Neutrophil (primary cell): ENCODE measurements around the gene RHEX.

Experiments
- H3K27ac ChIP-seq: fragments of 200-600 bp; sonication (generic); 2 replicates; pipeline ENCODE4 v1.5.1; 2016; ENCODE audit warnings: mild to moderate bottlenecking, moderate library complexity
- H3K27me3 ChIP-seq: fragments of 200-600 bp; sonication (generic); 2 replicates; pipeline ENCODE4 v1.6.0; 2016; ENCODE audit warnings: mild to moderate bottlenecking
- H3K36me3 ChIP-seq: fragments of 200-600 bp; sonication (generic); 2 replicates; pipeline ENCODE4 v1.5.1; 2017
- H3K4me1 ChIP-seq, 2 experiments: fragments of 200-600 bp in 1 of 2; sonication (generic) in 1 of 2; 1 replicate in 1 of 2; 2 replicates in 1 of 2; pipeline versions ENCODE4 v1.5.1 to v1.6.1; 2013 to 2016; ENCODE audit warnings: low read depth in 1 of 2, low read length in 1 of 2, mild to moderate bottlenecking in 1 of 2, moderate library complexity in 1 of 2; ENCODE audit not compliant: control insufficient read depth in 1 of 2, insufficient read depth in 1 of 2
- H3K4me3 ChIP-seq, 2 experiments: fragments of 200-600 bp in 1 of 2; sonication (generic) in 1 of 2; 1 replicate in 1 of 2; 2 replicates in 1 of 2; pipeline ENCODE4 v1.5.1; 2013 to 2016; ENCODE audit warnings: low read depth in 1 of 2, low read length in 1 of 2, mild to moderate bottlenecking in 1 of 2, moderate library complexity in 1 of 2
- H3K9me3 ChIP-seq: fragments of 200-600 bp; sonication (generic); 2 replicates; pipeline ENCODE4 v1.5.1; 2016
- TF ChIP-seq, protein P1 (sequence below): fragments of 200-600 bp; sonication (generic); IDR thresholded peaks from 2 replicates; pipeline ENCODE4 v1.5.1; 2016; ENCODE audit warnings: antibody characterized with exemption

Gene RHEX

DNA sequence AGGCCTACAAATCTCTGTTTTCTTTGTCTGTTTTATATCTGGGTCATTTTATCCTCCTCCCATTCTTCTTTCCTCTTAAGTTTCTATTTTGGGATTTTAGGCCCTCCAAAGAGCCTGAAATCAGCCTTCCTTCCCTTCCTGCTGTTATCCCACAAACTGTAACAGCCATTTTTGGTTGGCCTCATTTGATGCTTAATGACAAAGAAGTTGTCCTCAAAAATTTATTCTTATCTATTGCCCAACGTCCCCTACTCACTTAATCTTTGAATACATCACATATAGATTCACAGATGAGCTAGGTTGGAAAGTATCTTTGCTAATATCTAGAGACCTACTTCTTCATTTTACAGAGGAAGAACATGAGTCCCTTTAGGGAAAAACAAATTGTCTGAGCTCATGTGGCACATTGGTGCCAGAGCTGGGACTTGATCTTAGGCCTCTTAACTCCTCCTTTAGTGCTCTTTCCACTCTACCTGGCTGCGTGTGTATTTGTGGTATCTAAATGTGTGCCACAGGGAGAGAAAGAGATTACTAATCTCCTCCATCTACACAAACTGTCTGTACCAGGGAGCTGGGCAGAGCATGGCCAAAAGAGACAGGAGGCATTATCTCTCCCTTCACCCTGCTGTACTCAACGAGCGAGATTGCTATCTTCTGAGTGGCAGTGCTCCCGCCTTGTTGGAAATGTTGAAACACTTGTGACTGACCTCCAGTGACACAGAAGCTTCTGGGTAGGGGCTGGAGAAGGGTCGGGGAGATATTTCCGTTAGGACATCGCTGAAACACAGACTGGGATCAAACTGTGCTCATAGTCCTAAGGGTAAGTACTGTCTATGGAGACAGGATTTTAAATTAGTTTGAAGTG is 30.1 kb downstream of the RHEX start:
- Histone ChIP-seq H3K4me3 (no peak overlapping the region), H3K27me3 (no peaks in the 10 kb centered on the region), H3K9me3 (no peaks in the 10 kb centered on the region), H3K36me3 (no peaks in the 10 kb centered on the region), H3K27ac (no peak overlapping the region), H3K4me1 (no peaks in the 10 kb centered on the region)
- TF ChIP-seq, protein P1, sequence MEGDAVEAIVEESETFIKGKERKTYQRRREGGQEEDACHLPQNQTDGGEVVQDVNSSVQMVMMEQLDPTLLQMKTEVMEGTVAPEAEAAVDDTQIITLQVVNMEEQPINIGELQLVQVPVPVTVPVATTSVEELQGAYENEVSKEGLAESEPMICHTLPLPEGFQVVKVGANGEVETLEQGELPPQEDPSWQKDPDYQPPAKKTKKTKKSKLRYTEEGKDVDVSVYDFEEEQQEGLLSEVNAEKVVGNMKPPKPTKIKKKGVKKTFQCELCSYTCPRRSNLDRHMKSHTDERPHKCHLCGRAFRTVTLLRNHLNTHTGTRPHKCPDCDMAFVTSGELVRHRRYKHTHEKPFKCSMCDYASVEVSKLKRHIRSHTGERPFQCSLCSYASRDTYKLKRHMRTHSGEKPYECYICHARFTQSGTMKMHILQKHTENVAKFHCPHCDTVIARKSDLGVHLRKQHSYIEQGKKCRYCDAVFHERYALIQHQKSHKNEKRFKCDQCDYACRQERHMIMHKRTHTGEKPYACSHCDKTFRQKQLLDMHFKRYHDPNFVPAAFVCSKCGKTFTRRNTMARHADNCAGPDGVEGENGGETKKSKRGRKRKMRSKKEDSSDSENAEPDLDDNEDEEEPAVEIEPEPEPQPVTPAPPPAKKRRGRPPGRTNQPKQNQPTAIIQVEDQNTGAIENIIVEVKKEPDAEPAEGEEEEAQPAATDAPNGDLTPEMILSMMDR, result no peak

DNA sequence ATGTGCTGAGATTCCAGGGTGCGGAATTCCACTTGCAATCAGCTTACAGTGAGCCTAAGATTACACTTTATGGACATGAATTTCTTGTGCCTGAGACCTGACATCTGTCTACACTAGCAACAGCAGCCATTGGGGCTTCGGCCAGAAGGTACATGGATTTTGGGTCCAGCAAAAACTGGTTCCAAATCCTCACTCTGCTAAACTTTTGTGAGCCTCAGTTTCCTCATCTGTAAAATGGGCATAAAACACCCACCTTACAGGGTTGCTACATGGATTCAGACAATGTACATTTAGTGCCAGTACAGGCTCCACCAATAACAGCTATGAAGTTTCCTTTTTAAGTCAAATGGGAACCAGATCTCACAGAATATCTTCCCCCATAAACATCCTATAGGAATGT is 30.8 kb downstream of the RHEX start:
- Histone ChIP-seq H3K27me3 (no peaks in the 10 kb centered on the region), H3K4me1 (no peaks in the 10 kb centered on the region), H3K36me3 (no peaks in the 10 kb centered on the region), H3K9me3 (no peaks in the 10 kb centered on the region), H3K4me3 (no peak overlapping the region), H3K27ac (no peak overlapping the region)
- TF ChIP-seq, protein P1, result no peak

DNA sequence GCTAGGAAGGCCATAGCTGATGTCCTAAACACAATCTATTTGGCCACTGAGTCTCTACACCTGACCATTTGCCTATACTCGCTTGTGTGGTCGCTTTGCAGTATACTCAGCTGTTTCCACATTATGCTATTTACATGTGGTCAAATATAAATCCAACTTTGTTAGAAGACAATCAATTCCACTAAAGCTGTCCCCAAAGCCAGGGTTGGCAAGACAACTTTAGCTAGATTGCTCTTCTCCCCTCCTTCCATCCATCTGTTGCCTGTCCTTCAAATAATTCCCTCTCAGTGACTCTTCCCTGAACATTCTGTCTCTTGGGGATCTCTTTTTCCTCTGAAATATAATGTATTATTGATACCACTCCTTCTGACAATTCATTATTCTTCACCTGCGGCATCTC is 34.1 kb downstream of the RHEX start:
- Histone ChIP-seq H3K4me3 (no peak overlapping the region), H3K36me3 (no peaks in the 10 kb centered on the region), H3K4me1 (no peaks in the 10 kb centered on the region), H3K9me3 (no peaks in the 10 kb centered on the region), H3K27ac (no peak overlapping the region), H3K27me3 (no peaks in the 10 kb centered on the region)
- TF ChIP-seq, protein P1, result no peak

DNA sequence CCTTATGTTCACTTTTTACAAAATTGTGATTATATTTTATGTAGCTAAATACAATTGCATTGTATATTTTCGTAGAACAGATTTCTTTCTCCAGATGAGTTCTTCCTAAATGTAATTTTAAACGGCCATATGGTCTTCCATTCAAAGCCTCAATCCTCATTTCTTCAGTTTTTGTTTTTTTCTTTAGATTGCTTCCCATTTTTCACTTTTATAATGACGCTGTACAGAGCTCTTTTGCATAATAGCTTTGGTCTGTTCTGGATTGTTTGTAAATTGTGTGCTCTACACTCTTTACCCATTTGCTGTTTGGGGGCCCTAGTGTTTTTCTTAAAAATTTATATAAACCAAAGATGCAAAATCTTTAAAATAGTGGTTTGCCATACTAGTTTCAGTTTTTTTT is 36.4 kb downstream of the RHEX start:
- TF ChIP-seq, protein P1, result no peak
- H3K9me3 ChIP-seq, result no peaks in the 10 kb centered on the region

DNA sequence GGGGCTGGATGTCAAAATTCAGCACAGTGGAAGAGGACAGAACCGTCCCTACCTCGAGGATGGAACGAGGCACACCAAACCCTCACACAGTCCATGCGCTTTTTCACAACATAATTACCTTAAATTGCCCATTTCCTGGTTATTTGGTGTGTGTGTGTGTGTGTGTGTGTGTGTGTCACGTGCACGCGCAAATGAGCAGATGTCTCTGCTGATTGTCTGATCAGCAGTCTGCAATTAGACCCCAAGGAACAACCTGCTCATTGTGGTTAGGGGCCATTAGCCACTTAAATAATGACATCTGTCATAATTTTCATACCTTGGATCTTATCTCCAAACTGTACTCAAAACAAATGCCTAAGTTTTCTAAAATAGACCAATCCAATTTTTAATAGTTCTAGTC is 41.1 kb downstream of the RHEX start:
- Histone ChIP-seq H3K4me1 (peaks cover 19% of the 10 kb centered on the region in 2 experiments), H3K9me3 (no peaks in the 10 kb centered on the region), H3K27ac (no peak overlapping the region), H3K27me3 (peaks cover 3% of the 10 kb centered on the region), H3K36me3 (no peaks in the 10 kb centered on the region), H3K4me3 (no peak overlapping the region)
- TF ChIP-seq, protein P1, result no peak

More for the DNA sequence above, 36.4 kb downstream of the RHEX start:
- H3K27me3 ChIP-seq, result peaks cover 3% of the 10 kb centered on the region
- no peak overlapping the region for H3K4me3 ChIP-seq
- no peak overlapping the region for H3K27ac ChIP-seq
- H3K4me1 ChIP-seq, result no peaks in the 10 kb centered on the region
- no peaks in the 10 kb centered on the region for H3K36me3 ChIP-seq
